Measurements from ENCODE around the gene CEP72.

- no peak for TF ChIP-seq HMG20B (CRISPR knock-in tag; conservative IDR thresholded peaks at IDR 0.05)
- no peak for TF ChIP-seq THAP7 (CRISPR knock-in tag; IDR thresholded peaks at IDR 0.05)
- no peak for TF ChIP-seq ZFP1 (CRISPR knock-in tag; IDR thresholded peaks at IDR 0.05)
- no peak for TF ChIP-seq ZNF354B (CRISPR knock-in tag; IDR thresholded peaks at IDR 0.05)
- no peak for TF ChIP-seq MYC (CRISPR knock-in tag; IDR thresholded peaks at IDR 0.05; ENCODE audit: borderline replicate concordance)
- TF ChIP-seq, protein P1, sequence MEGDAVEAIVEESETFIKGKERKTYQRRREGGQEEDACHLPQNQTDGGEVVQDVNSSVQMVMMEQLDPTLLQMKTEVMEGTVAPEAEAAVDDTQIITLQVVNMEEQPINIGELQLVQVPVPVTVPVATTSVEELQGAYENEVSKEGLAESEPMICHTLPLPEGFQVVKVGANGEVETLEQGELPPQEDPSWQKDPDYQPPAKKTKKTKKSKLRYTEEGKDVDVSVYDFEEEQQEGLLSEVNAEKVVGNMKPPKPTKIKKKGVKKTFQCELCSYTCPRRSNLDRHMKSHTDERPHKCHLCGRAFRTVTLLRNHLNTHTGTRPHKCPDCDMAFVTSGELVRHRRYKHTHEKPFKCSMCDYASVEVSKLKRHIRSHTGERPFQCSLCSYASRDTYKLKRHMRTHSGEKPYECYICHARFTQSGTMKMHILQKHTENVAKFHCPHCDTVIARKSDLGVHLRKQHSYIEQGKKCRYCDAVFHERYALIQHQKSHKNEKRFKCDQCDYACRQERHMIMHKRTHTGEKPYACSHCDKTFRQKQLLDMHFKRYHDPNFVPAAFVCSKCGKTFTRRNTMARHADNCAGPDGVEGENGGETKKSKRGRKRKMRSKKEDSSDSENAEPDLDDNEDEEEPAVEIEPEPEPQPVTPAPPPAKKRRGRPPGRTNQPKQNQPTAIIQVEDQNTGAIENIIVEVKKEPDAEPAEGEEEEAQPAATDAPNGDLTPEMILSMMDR (CRISPR knock-in tag; IDR thresholded peaks at IDR 0.05): no peak
- no peak for TF ChIP-seq JUND (CRISPR knock-in tag; IDR thresholded peaks at IDR 0.05)
- TF ChIP-seq PRMT3 (CRISPR knock-in tag; IDR thresholded peaks at IDR 0.05; ENCODE audit: borderline replicate concordance, low read depth): no peak
Observed at GRCh38 chr5:585556-585955, 26.6 kb upstream of the CEP72 start.

Measured in HepG2 (cell line).